HEK293T (cell line): ENCODE results near the gene MRPS2.
"Not testable (repeated sequence)": the region's sequence is repeated elsewhere in the genome, so short reads cannot be mapped to it uniquely, and the experiment has no call there.

Experiments used
- CTCF ChIA-PET: fragments of 350-600 bp; formaldehyde crosslinking; extraction: SDS; loops from one replicate; lab custom pipeline; 2021; ENCODE audit warnings: antibody characterized with exemption, inconsistent platforms; lab: Yijun Ruan, JAX
- POLR2A ChIA-PET: fragments of 350-600 bp; formaldehyde crosslinking; extraction: SDS; loops from one replicate; lab custom pipeline; 2020; ENCODE audit warnings: antibody characterized with exemption, inconsistent platforms; lab: Yijun Ruan, JAX
- DNase-seq: peaks from one replicate; pipeline ENCODE4 v3.0.0; 2012; ENCODE audit warnings: mixed read lengths; ENCODE audit errors: extremely low spot score
- ARNT ChIP-seq: fragments of 450-650 bp; IDR thresholded peaks from 2 replicates; pipeline ENCODE4 v1.6.1; 2017; ENCODE audit warnings: mild to moderate bottlenecking
- BHLHE40 ChIP-seq: fragments of 450-650 bp; IDR thresholded peaks from 2 replicates; pipeline ENCODE4 v1.6.1; 2016; ENCODE audit warnings: mild to moderate bottlenecking, moderate library complexity, borderline replicate concordance
- CTBP1 ChIP-seq: fragments of 450-650 bp; IDR thresholded peaks from 2 replicates; pipeline ENCODE4 v1.6.1; 2016; ENCODE audit warnings: borderline replicate concordance
- ELF4 ChIP-seq: fragments of 450-650 bp; IDR thresholded peaks from 2 replicates; pipeline ENCODE4 v1.6.1; 2017; ENCODE audit warnings: antibody characterized with exemption
- FOXA1 ChIP-seq: fragments of 450-650 bp; IDR thresholded peaks from 2 replicates; pipeline ENCODE4 v1.6.1; 2016; ENCODE audit warnings: mild to moderate bottlenecking
- FOXK2 ChIP-seq: fragments of 450-650 bp; IDR thresholded peaks from 2 replicates; pipeline ENCODE4 v1.6.1; 2016; ENCODE audit warnings: mild to moderate bottlenecking
- FOXM1 ChIP-seq: fragments of 450-650 bp; IDR thresholded peaks from 2 replicates; pipeline ENCODE4 v1.6.1; 2017; ENCODE audit warnings: mild to moderate bottlenecking, borderline replicate concordance
- HDGF ChIP-seq: fragments of 450-650 bp; IDR thresholded peaks from 2 replicates; pipeline ENCODE4 v1.6.1; 2017; ENCODE audit warnings: antibody characterized with exemption, borderline replicate concordance
- L3MBTL2 ChIP-seq: fragments of 450-650 bp; conservative IDR thresholded peaks from 2 replicates; pipeline ENCODE4 v1.6.1; 2016; ENCODE audit warnings: mild to moderate bottlenecking
- LEF1 ChIP-seq: fragments of 450-650 bp; IDR thresholded peaks from 2 replicates; pipeline ENCODE4 v1.6.1; 2017; ENCODE audit warnings: mild to moderate bottlenecking, borderline replicate concordance
- NFRKB ChIP-seq: fragments of 450-650 bp; IDR thresholded peaks from 2 replicates; pipeline ENCODE4 v1.6.1; 2016; ENCODE audit warnings: mild to moderate bottlenecking, moderate library complexity
- PKNOX1 ChIP-seq: fragments of 450-650 bp; IDR thresholded peaks from 2 replicates; pipeline ENCODE4 v1.6.1; 2016
- SP1 ChIP-seq: fragments of 450-650 bp; IDR thresholded peaks from 2 replicates; pipeline ENCODE4 v1.6.1; 2017
- SUZ12 ChIP-seq: fragments of 450-650 bp; IDR thresholded peaks from 2 replicates; pipeline ENCODE4 v1.6.1; 2016; ENCODE audit warnings: mild to moderate bottlenecking
- TARDBP ChIP-seq: fragments of 450-650 bp; IDR thresholded peaks from 2 replicates; pipeline ENCODE4 v1.6.1; 2016
- ZNF384 ChIP-seq: fragments of 450-650 bp; IDR thresholded peaks from 2 replicates; pipeline ENCODE4 v1.6.1; 2016

The MRPS2 gene

GRCh38 chr9:135547756-135548736 is 47.6 kb downstream of the MRPS2 start:
- ChIA-PET POLR2A (no interaction called here), CTCF (no interaction called here)
- DNase-seq: no peak
- TF ChIP-seq NFRKB: no peak
- TF ChIP-seq PKNOX1: no peak
- no peak for TF ChIP-seq CTBP1
- no peak for TF ChIP-seq ELF4
- no peak for TF ChIP-seq ZNF384
- no peak for TF ChIP-seq HDGF
- no peak for TF ChIP-seq FOXK2
- TF ChIP-seq FOXA1: no peak
- no peak for TF ChIP-seq SP1
- TF ChIP-seq LEF1: no peak
- no peak for TF ChIP-seq ARNT
- no peak for TF ChIP-seq L3MBTL2
- no peak for TF ChIP-seq SUZ12
- TF ChIP-seq TARDBP: no peak
- no peak for TF ChIP-seq FOXM1
- TF ChIP-seq BHLHE40: no peak

- POLR2A ChIA-PET, CTCF ChIA-PET, DNase-seq: not testable (repeated sequence)
Measured at GRCh38 chr9:135549478-135550343, 49.2 kb downstream of the MRPS2 start.

- DNase-seq: no peak
- no peak for TF ChIP-seq BHLHE40
- no peak for TF ChIP-seq HDGF
- ChIA-PET POLR2A (no interaction called here), CTCF (no interaction called here)
Measured at GRCh38 chr9:135550344-135550918, 49.9 kb downstream of the MRPS2 start.

DNA sequence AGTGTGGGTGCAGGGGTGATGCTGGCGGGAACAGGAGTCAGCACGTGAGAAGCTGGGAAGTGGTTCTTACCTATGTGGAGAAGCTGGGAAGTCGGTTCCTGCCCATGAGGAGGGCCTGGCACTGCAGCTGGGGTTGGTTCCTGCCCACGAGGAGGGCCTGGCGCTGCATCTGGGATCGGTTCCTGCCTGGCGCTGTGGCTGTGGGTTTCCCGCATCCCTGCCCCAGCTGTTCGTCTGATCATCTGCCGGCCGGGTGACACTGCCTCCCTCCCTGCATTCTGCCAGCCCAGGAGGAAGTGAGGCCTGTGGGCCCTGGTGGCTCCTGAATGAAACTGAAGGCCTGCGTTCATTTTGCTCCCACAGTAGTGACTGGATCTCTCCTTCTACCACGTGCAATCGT is 50.5 kb downstream of the MRPS2 start:
- ChIA-PET POLR2A (no interaction called here), CTCF (no interaction called here)
- no peak for DNase-seq
- no peak for TF ChIP-seq FOXK2
- TF ChIP-seq CTBP1: no peak
- TF ChIP-seq HDGF: no peak
- no peak for TF ChIP-seq ZNF384
- no peak for TF ChIP-seq SP1
- TF ChIP-seq PKNOX1: no peak
- TF ChIP-seq TARDBP: no peak
- TF ChIP-seq FOXM1: no peak
- no peak for TF ChIP-seq ELF4
- TF ChIP-seq ARNT: no peak
- TF ChIP-seq L3MBTL2: no peak
- no peak for TF ChIP-seq FOXA1
- no peak for TF ChIP-seq LEF1
- TF ChIP-seq NFRKB: no peak
- no peak for TF ChIP-seq BHLHE40
- TF ChIP-seq SUZ12: no peak

GRCh38 chr9:135551456-135551855 is 51.0 kb downstream of the MRPS2 start:
- POLR2A ChIA-PET: no interaction called here
- no peak for DNase-seq
- TF ChIP-seq FOXM1 (no peak), PKNOX1 (no peak), SP1 (no peak), ELF4 (no peak), ARNT (no peak), L3MBTL2 (no peak), FOXK2 (no peak), LEF1 (no peak), HDGF (no peak), SUZ12 (no peak), TARDBP (no peak), FOXA1 (no peak), CTBP1 (no peak)
- CTCF ChIA-PET: no interaction called here
